WTC11 (cell line): ENCODE data around the gene MRGPRX2. TPM values are rescaled to one million over a fixed set of nuclear protein-coding genes. Genes with fewer than 3 reads are reported as not detected.

Source experiments
- ATF3 ChIP-seq: sonication (generic); formaldehyde crosslinking; conservative IDR thresholded peaks from 2 replicates; pipeline ENCODE4 v1.8.1; 2022; ENCODE audit warnings: mild to moderate bottlenecking, missing genetic modification reagents
- ATF6 ChIP-seq: sonication (generic); formaldehyde crosslinking; IDR thresholded peaks from 2 replicates; pipeline ENCODE4 v1.8.1; 2023; ENCODE audit warnings: mild to moderate bottlenecking, missing genetic modification reagents
- JUN ChIP-seq: sonication (generic); formaldehyde crosslinking; IDR thresholded peaks from 2 replicates; pipeline ENCODE4 v1.8.0; 2023; ENCODE audit warnings: mild to moderate bottlenecking, missing genetic modification reagents
- SMAD4 ChIP-seq: sonication (generic); formaldehyde crosslinking; IDR thresholded peaks from 2 replicates; pipeline ENCODE4 v1.8.0; 2022; ENCODE audit warnings: mild to moderate bottlenecking, missing genetic modification reagents
- SOX15 ChIP-seq: fragments of 250-450 bp; sonication (Bioruptor Pico); IDR thresholded peaks from 2 replicates; pipeline ENCODE4 v1.9.0; 2021; ENCODE audit warnings: mild to moderate bottlenecking
- SP1 ChIP-seq: sonication (generic); formaldehyde crosslinking; conservative IDR thresholded peaks from 2 replicates; pipeline ENCODE4 v1.8.1; 2022; ENCODE audit warnings: missing genetic modification reagents
- STAT6 ChIP-seq: sonication (generic); formaldehyde crosslinking; conservative IDR thresholded peaks from 2 replicates; pipeline ENCODE4 v1.8.1; 2023; ENCODE audit warnings: mild to moderate bottlenecking, low read depth, missing genetic modification reagents, moderate library complexity
- ZNF263 ChIP-seq: sonication (generic); formaldehyde crosslinking; IDR thresholded peaks from 2 replicates; pipeline ENCODE4 v1.8.1; 2022; ENCODE audit warnings: low read depth, mild to moderate bottlenecking, moderate library complexity, missing genetic modification reagents
- ZSCAN18 ChIP-seq: fragments of 250-450 bp; sonication (Bioruptor Pico); IDR thresholded peaks from 2 replicates; pipeline ENCODE4 v2.1.2; 2022; ENCODE audit warnings: mild to moderate bottlenecking, moderate library complexity
- total RNA-seq: library from RNA; stranded (reverse); gene quantifications from 3 replicates; pipeline ENCODE4 v1.2.3, GENCODE V29; 2021
- TF ChIP-seq, protein P1 (sequence below): sonication (generic); formaldehyde crosslinking; IDR thresholded peaks from 2 replicates; pipeline ENCODE4 v1.8.1; 2022; ENCODE audit warnings: low read depth, mild to moderate bottlenecking, moderate library complexity, missing genetic modification reagents, borderline replicate concordance
- TF ChIP-seq, protein P2 (sequence below): sonication (generic); formaldehyde crosslinking; IDR thresholded peaks from 2 replicates; pipeline ENCODE4 v1.8.0; 2022; ENCODE audit warnings: mild to moderate bottlenecking, missing genetic modification reagents

The MRGPRX2 gene
- total RNA-seq, 1 experiment from 2014 or later = not detected

GRCh38 chr11:19012636-19013035, 47.9 kb downstream of the MRGPRX2 start (continued):
- TF ChIP-seq, protein P1, sequence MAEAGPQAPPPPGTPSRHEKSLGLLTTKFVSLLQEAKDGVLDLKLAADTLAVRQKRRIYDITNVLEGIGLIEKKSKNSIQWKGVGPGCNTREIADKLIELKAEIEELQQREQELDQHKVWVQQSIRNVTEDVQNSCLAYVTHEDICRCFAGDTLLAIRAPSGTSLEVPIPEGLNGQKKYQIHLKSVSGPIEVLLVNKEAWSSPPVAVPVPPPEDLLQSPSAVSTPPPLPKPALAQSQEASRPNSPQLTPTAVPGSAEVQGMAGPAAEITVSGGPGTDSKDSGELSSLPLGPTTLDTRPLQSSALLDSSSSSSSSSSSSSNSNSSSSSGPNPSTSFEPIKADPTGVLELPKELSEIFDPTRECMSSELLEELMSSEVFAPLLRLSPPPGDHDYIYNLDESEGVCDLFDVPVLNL (CRISPR knock-in tag) = no peak
- TF ChIP-seq SMAD4 (CRISPR knock-in tag) (no peak), ZSCAN18 (no peak), SOX15 (CRISPR knock-in tag) (no peak), ZNF263 (CRISPR knock-in tag) (no peak), ATF6 (CRISPR knock-in tag) (no peak), JUN (CRISPR knock-in tag) (no peak), SP1 (CRISPR knock-in tag) (no peak), STAT6 (CRISPR knock-in tag) (no peak), ATF3 (CRISPR knock-in tag) (no peak)
- TF ChIP-seq, protein P2, sequence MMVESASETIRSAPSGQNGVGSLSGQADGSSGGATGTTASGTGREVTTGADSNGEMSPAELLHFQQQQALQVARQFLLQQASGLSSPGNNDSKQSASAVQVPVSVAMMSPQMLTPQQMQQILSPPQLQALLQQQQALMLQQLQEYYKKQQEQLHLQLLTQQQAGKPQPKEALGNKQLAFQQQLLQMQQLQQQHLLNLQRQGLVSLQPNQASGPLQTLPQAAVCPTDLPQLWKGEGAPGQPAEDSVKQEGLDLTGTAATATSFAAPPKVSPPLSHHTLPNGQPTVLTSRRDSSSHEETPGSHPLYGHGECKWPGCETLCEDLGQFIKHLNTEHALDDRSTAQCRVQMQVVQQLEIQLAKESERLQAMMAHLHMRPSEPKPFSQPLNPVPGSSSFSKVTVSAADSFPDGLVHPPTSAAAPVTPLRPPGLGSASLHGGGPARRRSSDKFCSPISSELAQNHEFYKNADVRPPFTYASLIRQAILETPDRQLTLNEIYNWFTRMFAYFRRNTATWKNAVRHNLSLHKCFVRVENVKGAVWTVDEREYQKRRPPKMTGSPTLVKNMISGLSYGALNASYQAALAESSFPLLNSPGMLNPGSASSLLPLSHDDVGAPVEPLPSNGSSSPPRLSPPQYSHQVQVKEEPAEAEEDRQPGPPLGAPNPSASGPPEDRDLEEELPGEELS (CRISPR knock-in tag) = no peak
- TF ChIP-seq, all 79 proteins: peak for 0

Other genes starting within 250 kb of the MRGPRX2 start
- not detected in 3 replicates for gene MRGPRX1, start 121.3 kb downstream of the MRGPRX2 start, total RNA-seq
- 19.4 to 23.6 TPM (median 20.9 TPM) in 3 replicates for gene ZDHHC13, start 56.5 kb upstream of the MRGPRX2 start, total RNA-seq
- not detected in 3 replicates for gene CSRP3, start 141.3 kb upstream of the MRGPRX2 start, total RNA-seq
- gene E2F8, start 180.2 kb upstream of the MRGPRX2 start, total RNA-seq = 8.5 to 10.7 TPM (median 10.4 TPM) in 3 replicates